GM21526 (cell line): Measurements from ENCODE around the gene UGT1A3.

Source experiments
- ATAC-seq: cut with Tn5 transposase; IDR thresholded peaks from one replicate; pipeline ENCODE4 v1.9.1; 2021; ENCODE audit warnings: moderate library complexity; ENCODE audit not compliant: unreplicated experiment, low FRiP score

UGT1A3 gene

DNA sequence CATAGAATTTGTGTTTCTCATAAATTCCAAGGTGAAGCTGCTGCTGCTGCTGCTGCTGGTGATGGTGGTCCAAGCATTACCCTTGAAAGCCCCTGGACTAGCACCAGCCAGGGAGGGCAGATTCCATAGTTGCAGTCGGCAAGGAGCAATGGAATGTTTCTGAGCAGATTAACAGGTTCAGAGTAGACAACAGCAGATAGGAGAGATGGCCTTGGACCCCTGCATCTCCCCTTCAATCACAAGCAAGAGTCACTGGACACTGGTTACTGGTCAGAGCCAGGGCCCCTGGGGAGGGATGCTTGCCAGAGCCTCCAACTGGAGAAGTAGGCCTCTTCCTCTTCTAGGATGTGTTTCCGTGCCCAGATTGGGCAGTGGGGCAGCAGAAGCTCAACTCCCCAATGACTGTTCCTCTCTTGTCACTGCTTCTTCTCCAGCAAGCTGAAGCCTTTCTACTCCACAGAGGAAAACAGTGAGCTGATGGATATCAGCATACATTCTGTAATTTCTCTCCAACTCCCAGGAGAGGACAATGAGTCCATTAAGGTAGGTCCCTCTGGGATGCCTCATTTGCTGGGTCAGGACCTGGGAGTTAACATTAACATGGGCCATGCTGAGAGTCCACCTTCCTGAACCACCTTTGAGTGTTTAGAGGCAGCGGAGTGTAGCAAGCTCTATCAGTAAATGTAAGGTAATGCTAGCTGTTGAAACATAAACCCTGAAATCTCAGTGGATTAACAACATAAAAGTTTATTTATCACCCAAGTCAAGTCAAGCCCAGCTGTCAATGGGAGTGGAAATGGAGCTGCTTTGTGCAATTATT lies 84.6 kb downstream of the UGT1A3 start:
- ATAC-seq: no peak

- ATAC-seq: no peak
Measured at GRCh38 chr2:233814056-233814835, 85.4 kb downstream of the UGT1A3 start.

GRCh38 chr2:233815861-233816260 lies 87.0 kb downstream of the UGT1A3 start:
- ATAC-seq: no peak

DNA sequence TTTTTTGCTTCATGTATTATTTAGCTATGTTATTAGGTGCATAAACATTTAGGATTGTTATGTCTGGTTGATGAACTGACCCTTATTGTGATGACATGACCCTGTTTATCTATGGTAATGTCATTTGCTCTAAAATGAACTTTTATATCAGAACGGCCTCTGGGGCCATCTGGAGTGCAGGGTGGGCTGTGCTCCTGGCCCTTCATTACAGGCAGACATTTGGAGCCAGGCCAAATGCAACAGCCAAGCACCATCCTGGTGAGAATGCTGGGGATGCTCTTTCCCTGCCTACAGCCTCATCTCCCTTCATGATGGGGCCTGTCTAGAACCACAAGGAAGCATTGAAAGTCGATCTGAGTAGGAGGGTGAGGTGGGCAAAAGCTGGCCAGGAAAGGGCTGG lies 87.5 kb downstream of the UGT1A3 start:
- no peak for ATAC-seq

DNA sequence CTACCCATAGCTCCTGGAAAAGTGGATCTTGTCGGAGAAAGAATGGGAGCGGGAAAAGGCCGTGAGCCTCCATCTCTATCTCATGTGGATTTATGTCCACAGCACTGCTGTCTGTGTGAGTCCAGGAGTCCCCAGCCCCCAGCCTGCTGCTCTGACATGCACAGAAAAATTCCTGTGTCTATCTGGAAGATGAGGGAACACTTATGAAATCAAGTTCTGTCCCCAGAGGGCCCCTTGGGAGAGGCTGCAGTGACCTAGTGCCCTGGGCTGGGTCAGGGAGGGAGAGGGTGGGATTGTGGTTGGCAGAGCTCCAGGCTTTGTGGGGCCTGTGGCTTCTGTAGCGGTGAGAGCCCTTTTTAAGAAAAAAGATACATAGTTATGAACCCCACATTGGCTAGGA lies 87.9 kb downstream of the UGT1A3 start:
- no peak for ATAC-seq

DNA sequence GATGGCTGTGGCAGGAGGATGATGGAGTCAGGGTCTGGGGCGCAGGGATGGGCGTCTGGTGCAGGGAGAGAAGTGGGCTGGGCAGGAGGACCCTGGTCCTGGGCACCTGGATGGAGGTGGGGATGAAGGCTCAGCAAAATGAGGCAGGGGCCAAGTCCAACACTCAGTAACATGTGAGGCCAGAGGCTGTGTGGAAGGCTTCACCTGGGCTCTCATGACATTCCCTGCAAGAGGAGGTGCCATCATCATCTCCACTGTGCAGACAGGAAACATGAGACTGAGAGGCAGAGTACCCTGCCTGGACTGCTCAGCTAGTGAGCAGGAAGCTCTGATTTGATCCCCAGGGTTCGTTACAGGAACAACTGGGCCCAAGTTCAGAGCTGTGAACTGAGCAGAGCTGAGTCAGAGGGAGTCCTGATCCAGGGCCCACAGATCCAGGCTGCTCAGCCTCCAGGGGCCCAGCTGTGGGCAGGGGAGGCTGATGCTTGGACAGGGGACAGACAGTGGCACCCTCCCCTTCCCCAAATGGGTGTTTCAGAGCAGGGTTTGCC lies 88.6 kb downstream of the UGT1A3 start:
- no peak for ATAC-seq

GRCh38 chr2:233817995-233818638 lies 89.3 kb downstream of the UGT1A3 start:
- no peak for ATAC-seq

GRCh38 chr2:233818639-233819621 lies 90.1 kb downstream of the UGT1A3 start:
- no peak for ATAC-seq

- no peak for ATAC-seq
Measured at GRCh38 chr2:233819884-233820773, 91.3 kb downstream of the UGT1A3 start.

GRCh38 chr2:233820774-233821105 lies 91.9 kb downstream of the UGT1A3 start:
- ATAC-seq: no peak

GRCh38 chr2:233821196-233821595 lies 92.4 kb downstream of the UGT1A3 start:
- ATAC-seq: no peak

GRCh38 chr2:233821709-233822100 lies 92.9 kb downstream of the UGT1A3 start:
- no peak for ATAC-seq

DNA sequence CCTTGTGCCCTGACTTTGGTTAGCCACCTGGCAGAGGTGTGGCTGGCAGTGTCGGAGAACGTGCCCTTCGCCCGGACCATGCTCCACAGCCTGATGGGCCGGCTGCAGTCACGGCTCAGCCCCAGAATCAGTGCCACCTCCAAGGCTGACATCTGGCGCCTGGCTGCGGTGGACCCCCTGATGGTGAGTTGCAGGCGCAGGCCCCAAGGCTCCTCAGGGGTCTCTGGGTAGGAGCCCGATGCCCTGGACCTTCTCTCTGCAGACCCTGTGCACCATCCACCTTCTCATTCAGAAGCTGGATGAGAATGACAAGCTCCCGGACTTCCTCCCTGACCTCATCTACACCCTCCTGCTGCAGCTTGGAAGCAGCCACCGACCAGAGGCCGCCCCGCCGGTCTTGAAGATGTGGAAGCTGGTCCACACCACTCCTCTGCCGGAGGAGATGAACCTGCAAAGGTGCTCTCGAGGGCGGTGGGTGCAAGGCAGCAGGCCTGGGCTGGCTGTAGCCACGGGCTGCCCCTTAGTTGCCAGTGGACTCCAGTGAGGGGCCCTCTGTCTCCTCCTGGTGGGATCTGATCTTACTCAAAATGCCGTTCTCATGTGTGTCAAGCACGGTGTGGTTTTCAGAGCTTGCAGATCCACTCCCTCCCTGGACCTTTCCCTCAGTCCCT lies 93.4 kb downstream of the UGT1A3 start:
- no peak for ATAC-seq
